ENCODE data around the gene PTDSS2. TPM values are rescaled to one million over a fixed set of nuclear protein-coding genes. Genes with fewer than 3 reads are reported as not detected.
A peak's percentile ranks its signal among the peaks of the same experiment; 100 is the strongest.

Gene PTDSS2
- total and polyA plus RNA-seq, 9 of the 15 experiments (the other 6 are each of a cell fraction or from before 2014, with no cell fraction given): 0.45 to 53.9 (median 17.2) TPM

GRCh38 chr11:422249-422656, 27.8 kb upstream of the PTDSS2 start (continued):
- TF ChIP-seq, protein P1, sequence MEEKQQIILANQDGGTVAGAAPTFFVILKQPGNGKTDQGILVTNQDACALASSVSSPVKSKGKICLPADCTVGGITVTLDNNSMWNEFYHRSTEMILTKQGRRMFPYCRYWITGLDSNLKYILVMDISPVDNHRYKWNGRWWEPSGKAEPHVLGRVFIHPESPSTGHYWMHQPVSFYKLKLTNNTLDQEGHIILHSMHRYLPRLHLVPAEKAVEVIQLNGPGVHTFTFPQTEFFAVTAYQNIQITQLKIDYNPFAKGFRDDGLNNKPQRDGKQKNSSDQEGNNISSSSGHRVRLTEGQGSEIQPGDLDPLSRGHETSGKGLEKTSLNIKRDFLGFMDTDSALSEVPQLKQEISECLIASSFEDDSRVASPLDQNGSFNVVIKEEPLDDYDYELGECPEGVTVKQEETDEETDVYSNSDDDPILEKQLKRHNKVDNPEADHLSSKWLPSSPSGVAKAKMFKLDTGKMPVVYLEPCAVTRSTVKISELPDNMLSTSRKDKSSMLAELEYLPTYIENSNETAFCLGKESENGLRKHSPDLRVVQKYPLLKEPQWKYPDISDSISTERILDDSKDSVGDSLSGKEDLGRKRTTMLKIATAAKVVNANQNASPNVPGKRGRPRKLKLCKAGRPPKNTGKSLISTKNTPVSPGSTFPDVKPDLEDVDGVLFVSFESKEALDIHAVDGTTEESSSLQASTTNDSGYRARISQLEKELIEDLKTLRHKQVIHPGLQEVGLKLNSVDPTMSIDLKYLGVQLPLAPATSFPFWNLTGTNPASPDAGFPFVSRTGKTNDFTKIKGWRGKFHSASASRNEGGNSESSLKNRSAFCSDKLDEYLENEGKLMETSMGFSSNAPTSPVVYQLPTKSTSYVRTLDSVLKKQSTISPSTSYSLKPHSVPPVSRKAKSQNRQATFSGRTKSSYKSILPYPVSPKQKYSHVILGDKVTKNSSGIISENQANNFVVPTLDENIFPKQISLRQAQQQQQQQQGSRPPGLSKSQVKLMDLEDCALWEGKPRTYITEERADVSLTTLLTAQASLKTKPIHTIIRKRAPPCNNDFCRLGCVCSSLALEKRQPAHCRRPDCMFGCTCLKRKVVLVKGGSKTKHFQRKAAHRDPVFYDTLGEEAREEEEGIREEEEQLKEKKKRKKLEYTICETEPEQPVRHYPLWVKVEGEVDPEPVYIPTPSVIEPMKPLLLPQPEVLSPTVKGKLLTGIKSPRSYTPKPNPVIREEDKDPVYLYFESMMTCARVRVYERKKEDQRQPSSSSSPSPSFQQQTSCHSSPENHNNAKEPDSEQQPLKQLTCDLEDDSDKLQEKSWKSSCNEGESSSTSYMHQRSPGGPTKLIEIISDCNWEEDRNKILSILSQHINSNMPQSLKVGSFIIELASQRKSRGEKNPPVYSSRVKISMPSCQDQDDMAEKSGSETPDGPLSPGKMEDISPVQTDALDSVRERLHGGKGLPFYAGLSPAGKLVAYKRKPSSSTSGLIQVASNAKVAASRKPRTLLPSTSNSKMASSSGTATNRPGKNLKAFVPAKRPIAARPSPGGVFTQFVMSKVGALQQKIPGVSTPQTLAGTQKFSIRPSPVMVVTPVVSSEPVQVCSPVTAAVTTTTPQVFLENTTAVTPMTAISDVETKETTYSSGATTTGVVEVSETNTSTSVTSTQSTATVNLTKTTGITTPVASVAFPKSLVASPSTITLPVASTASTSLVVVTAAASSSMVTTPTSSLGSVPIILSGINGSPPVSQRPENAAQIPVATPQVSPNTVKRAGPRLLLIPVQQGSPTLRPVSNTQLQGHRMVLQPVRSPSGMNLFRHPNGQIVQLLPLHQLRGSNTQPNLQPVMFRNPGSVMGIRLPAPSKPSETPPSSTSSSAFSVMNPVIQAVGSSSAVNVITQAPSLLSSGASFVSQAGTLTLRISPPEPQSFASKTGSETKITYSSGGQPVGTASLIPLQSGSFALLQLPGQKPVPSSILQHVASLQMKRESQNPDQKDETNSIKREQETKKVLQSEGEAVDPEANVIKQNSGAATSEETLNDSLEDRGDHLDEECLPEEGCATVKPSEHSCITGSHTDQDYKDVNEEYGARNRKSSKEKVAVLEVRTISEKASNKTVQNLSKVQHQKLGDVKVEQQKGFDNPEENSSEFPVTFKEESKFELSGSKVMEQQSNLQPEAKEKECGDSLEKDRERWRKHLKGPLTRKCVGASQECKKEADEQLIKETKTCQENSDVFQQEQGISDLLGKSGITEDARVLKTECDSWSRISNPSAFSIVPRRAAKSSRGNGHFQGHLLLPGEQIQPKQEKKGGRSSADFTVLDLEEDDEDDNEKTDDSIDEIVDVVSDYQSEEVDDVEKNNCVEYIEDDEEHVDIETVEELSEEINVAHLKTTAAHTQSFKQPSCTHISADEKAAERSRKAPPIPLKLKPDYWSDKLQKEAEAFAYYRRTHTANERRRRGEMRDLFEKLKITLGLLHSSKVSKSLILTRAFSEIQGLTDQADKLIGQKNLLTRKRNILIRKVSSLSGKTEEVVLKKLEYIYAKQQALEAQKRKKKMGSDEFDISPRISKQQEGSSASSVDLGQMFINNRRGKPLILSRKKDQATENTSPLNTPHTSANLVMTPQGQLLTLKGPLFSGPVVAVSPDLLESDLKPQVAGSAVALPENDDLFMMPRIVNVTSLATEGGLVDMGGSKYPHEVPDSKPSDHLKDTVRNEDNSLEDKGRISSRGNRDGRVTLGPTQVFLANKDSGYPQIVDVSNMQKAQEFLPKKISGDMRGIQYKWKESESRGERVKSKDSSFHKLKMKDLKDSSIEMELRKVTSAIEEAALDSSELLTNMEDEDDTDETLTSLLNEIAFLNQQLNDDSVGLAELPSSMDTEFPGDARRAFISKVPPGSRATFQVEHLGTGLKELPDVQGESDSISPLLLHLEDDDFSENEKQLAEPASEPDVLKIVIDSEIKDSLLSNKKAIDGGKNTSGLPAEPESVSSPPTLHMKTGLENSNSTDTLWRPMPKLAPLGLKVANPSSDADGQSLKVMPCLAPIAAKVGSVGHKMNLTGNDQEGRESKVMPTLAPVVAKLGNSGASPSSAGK (IDR thresholded peaks at IDR 0.05): peak; percentile 69
- peak; percentile 94 for TF ChIP-seq CBFA2T3 (IDR thresholded peaks at IDR 0.05)
- TF ChIP-seq FOSL1 (tag; conservative IDR thresholded peaks at IDR 0.05): peak; percentile 72
- TF ChIP-seq, protein P2, sequence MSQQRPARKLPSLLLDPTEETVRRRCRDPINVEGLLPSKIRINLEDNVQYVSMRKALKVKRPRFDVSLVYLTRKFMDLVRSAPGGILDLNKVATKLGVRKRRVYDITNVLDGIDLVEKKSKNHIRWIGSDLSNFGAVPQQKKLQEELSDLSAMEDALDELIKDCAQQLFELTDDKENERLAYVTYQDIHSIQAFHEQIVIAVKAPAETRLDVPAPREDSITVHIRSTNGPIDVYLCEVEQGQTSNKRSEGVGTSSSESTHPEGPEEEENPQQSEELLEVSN (IDR thresholded peaks at IDR 0.05; ENCODE audit: borderline replicate concordance in 1 of 2, extremely low read depth in 1 of 2, insufficient read depth in 1 of 2, insufficient read length in 1 of 2, low read depth in 1 of 2, low read length in 1 of 2, poor library complexity in 1 of 2, severe bottlenecking in 1 of 2): peak; percentile 14 to 47
- no peak for TF ChIP-seq ZSCAN29 (IDR thresholded peaks at IDR 0.05)
- TF ChIP-seq CHCHD3 (CRISPR knock-in tag; IDR thresholded peaks at IDR 0.05): no peak
- peak; percentile 77 for TF ChIP-seq CXXC5 (CRISPR knock-in tag; IDR thresholded peaks at IDR 0.05)
- no peak for TF ChIP-seq ASH1L (IDR thresholded peaks at IDR 0.05; ENCODE audit: borderline replicate concordance, low read depth, partially characterized antibody)
- TF ChIP-seq TAL1 (IDR thresholded peaks at IDR 0.05): peak; percentile 86
- peak; percentile 33; the same call in 1 of the 2 replicates for TF ChIP-seq NBN (IDR thresholded peaks at IDR 0.05; ENCODE audit: low read depth)
- TF ChIP-seq POLR2G (IDR thresholded peaks at IDR 0.05; ENCODE audit: low read depth, low read length): no peak
- TF ChIP-seq PML (IDR thresholded peaks at IDR 0.05; ENCODE audit: low read length): peak; percentile 82; the same call in 1 of the 2 replicates
- no peak for TF ChIP-seq PTTG1 (tag; IDR thresholded peaks at IDR 0.05; ENCODE audit: low read depth)
- TF ChIP-seq SMARCA4 (IDR thresholded peaks at IDR 0.05): peak; percentile 65
- TF ChIP-seq STAT5B (CRISPR knock-in tag; IDR thresholded peaks at IDR 0.05): no peak
- peak; percentile 56; the same call in 1 of the 2 replicates for TF ChIP-seq ADNP (tag; IDR thresholded peaks at IDR 0.05)
- TF ChIP-seq TEAD1 (CRISPR knock-in tag; IDR thresholded peaks at IDR 0.05): peak in 1 of 2 experiments; percentile 96; a peak in 2 of 4 replicates
- TF ChIP-seq TCF3 (CRISPR knock-in tag; IDR thresholded peaks at IDR 0.05): peak; percentile 76
